ENCODE measurements around the gene TKFC.

- TF ChIP-seq POLR2A (IDR thresholded peaks at IDR 0.05; ENCODE audit: low read depth), result no peak
- TF ChIP-seq CTCF (IDR thresholded peaks at IDR 0.05), result no peak
These were observed 38.9 kb upstream of the TKFC start for GRCh38 chr11:61293867-61294716.

Data from esophagus muscularis mucosa (tissue), 3 donors.